K562 (cell line): ENCODE measurements around the gene CCSER2. TPM values are rescaled to one million over a fixed set of nuclear protein-coding genes. Genes with fewer than 3 reads are reported as not detected.

Experiments
- ATAC-seq: fragments of 200-7000 bp; cut with Tn5 transposase; 3 replicates; pipeline ENCODE4 v1.9.1; 2020; ENCODE audit warnings: moderate library complexity
- BruUV-seq: library from RNA; stranded (reverse); fragments of 400-500 nt; replicated peaks from 2 replicates; lab custom pipeline; 2021; lab: Mats Ljungman, UMichigan
- CTCF ChIA-PET: fragments of 300-600 bp; formaldehyde crosslinking; extraction: SDS; loops from one replicate; lab custom pipeline; 2021; ENCODE audit warnings: low intra/inter-chr PET ratio; lab: Yijun Ruan, JAX
- POLR2A ChIA-PET: fragments of 300-600, 350-650 bp; sonication (Branson Sonifier 250); formaldehyde crosslinking; extraction: SDS; loops from one replicate; lab custom pipeline; 2021; ENCODE audit warnings: antibody characterized with exemption, inconsistent platforms; lab: Yijun Ruan, JAX
- DNase-seq, 4 experiments: peaks; one replicate each; pipeline versions ENCODE4 v3.0.0 to v3.0.0-alpha.2; 2011 to 2018; ENCODE audit warnings: low spot score in 3 of 4, mixed read lengths in 3 of 4; ENCODE audit errors: extremely low read depth in 1 of 4
- FAIRE-seq: peaks from 2 replicates; lab custom pipeline; 2011; peaks lifted over from hg19 to GRCh38; lab: Jason Lieb, UNC
- H2AFZ ChIP-seq: 2 replicates; pipeline ENCODE4 v1.6.0; 2011; ENCODE audit warnings: low read depth, low read length, control low read depth, inconsistent platforms
- H3K27ac ChIP-seq: fragments of 200-600 bp; 3 replicates; pipeline ENCODE4 v1.8.0; 2011; ENCODE audit warnings: low read depth, mild to moderate bottlenecking, control low read depth, inconsistent platforms, low read length, moderate library complexity, mixed read lengths; ENCODE audit errors: extremely low read depth
- H3K27me3 ChIP-seq, 2 experiments: fragments of 300-600 bp in 1 of 2; 2 replicates in 1 of 2; 3 replicates in 1 of 2; pipeline versions ENCODE4 v1.6.0 to v1.8.0; 2011; ENCODE audit warnings: inconsistent platforms in 2 of 2, low read length in 2 of 2, mild to moderate bottlenecking in 1 of 2, mixed read lengths in 1 of 2, moderate library complexity in 1 of 2; ENCODE audit not compliant: control insufficient read depth in 2 of 2, insufficient read depth in 2 of 2
- H3K36me3 ChIP-seq: fragments of 300-600 bp; 3 replicates; pipeline ENCODE4 v1.8.0; 2011; ENCODE audit warnings: mild to moderate bottlenecking, low read length, inconsistent platforms; ENCODE audit not compliant: control insufficient read depth, insufficient read depth
- H3K4me1 ChIP-seq, 2 experiments: fragments of 200-600 bp in 1 of 2; replicated peaks in 1 of 2; 2 replicates in 1 of 2; 3 replicates in 1 of 2; pipeline versions ENCODE4 v1.5.1 to v1.8.0; 2011; ENCODE audit warnings: inconsistent platforms in 2 of 2, low read length in 2 of 2, mild to moderate bottlenecking in 1 of 2, mixed read lengths in 1 of 2, moderate library complexity in 1 of 2; ENCODE audit not compliant: control insufficient read depth in 2 of 2, insufficient read depth in 2 of 2
- H3K4me2 ChIP-seq: 2 replicates; pipeline ENCODE4 v1.6.1; 2011; ENCODE audit warnings: low read length, control low read depth, inconsistent platforms, mixed read lengths; ENCODE audit not compliant: insufficient read depth
- H3K4me3 ChIP-seq: fragments of 200-600 bp; sonication (generic), shearing (Covaris generic); 2 replicates; pipeline ENCODE4 v1.5.1; 2016; ENCODE audit warnings: control low read depth, inconsistent platforms
- H3K79me2 ChIP-seq: fragments of 200-600 bp; 3 replicates; pipeline ENCODE4 v1.8.0; 2011; ENCODE audit warnings: low read length, inconsistent platforms; ENCODE audit not compliant: control insufficient read depth, insufficient read depth
- H3K9ac ChIP-seq, 2 experiments: 2 replicates each; pipeline versions ENCODE4 v1.6.0 to v1.6.1; 2011; ENCODE audit warnings: low read depth in 2 of 2, low read length in 2 of 2, control low read depth in 1 of 2, inconsistent platforms in 1 of 2, mild to moderate bottlenecking in 1 of 2, mixed read lengths in 1 of 2; ENCODE audit not compliant: insufficient read depth in 1 of 2
- H3K9me1 ChIP-seq: one replicate; pipeline ENCODE4 v1.6.0; 2011; ENCODE audit warnings: inconsistent platforms, mild to moderate bottlenecking, low read length, moderate library complexity; ENCODE audit not compliant: control insufficient read depth, insufficient read depth
- H3K9me3 ChIP-seq: replicated peaks from 2 replicates; pipeline ENCODE4 v1.5.1; 2011; ENCODE audit warnings: low read depth, low read length, inconsistent platforms; ENCODE audit not compliant: control insufficient read depth, insufficient read depth
- H4K20me1 ChIP-seq: replicated peaks from 2 replicates; pipeline ENCODE4 v1.6.1; 2011; ENCODE audit warnings: low read length, inconsistent platforms, mixed read lengths; ENCODE audit not compliant: control insufficient read depth, insufficient read depth
- BCOR ChIP-seq: fragments of 450-650 bp; IDR thresholded peaks from 2 replicates; pipeline ENCODE4 v1.6.1; 2016
- CHD4 ChIP-seq: fragments of 200-600 bp; sonication (generic); IDR thresholded peaks from 3 replicates; pipeline ENCODE4 v1.6.1; 2012; ENCODE audit warnings: low read depth, mild to moderate bottlenecking, mixed read lengths, low read length, inconsistent platforms; ENCODE audit not compliant: insufficient read depth, insufficient replicate concordance, poor library complexity, severe bottlenecking
- DPF2 ChIP-seq: fragments of 450-650 bp; IDR thresholded peaks from 2 replicates; pipeline ENCODE4 v1.6.1; 2016
- ETV5 ChIP-seq: sonication (generic); formaldehyde crosslinking; IDR thresholded peaks from 2 replicates; pipeline ENCODE4 v1.4.0; 2020; ENCODE audit warnings: low read depth, mild to moderate bottlenecking, missing genetic modification reagents
- FOXA3 ChIP-seq, 2 experiments: fragments of 450-650 bp in 1 of 2; sonication (generic) in 1 of 2; formaldehyde crosslinking; IDR thresholded peaks in 1 of 2; conservative IDR thresholded peaks in 1 of 2; 2 replicates each; pipeline versions ENCODE4 v1.4.0 to v1.8.0; 2020 to 2022; ENCODE audit warnings: mild to moderate bottlenecking in 2 of 2, missing genetic modification reagents in 1 of 2
- GATA2 ChIP-seq: sonication (generic); formaldehyde crosslinking; IDR thresholded peaks from 2 replicates; pipeline ENCODE4 v1.4.0; 2020; ENCODE audit warnings: mild to moderate bottlenecking, missing genetic modification reagents
- LARP7 ChIP-seq: fragments of 450-650 bp; IDR thresholded peaks from 2 replicates; pipeline ENCODE4 v1.6.1; 2016
- PHB2 ChIP-seq: fragments of 450-650 bp; IDR thresholded peaks from 2 replicates; pipeline ENCODE4 v1.6.1; 2017; ENCODE audit warnings: low read depth
- RB1 ChIP-seq: fragments of 450-650 bp; IDR thresholded peaks from 2 replicates; pipeline ENCODE4 v1.6.1; 2017; ENCODE audit warnings: low read depth, mild to moderate bottlenecking
- TAL1 ChIP-seq: fragments of 450-650 bp; IDR thresholded peaks from 2 replicates; pipeline ENCODE4 v1.6.1; 2016; ENCODE audit warnings: mild to moderate bottlenecking
- ZNF143 ChIP-seq: sonication (generic); formaldehyde crosslinking; IDR thresholded peaks from 2 replicates; pipeline ENCODE4 v1.9.0; 2022; ENCODE audit warnings: mild to moderate bottlenecking, missing genetic modification reagents
- ZNF282 ChIP-seq: sonication (generic); formaldehyde crosslinking; IDR thresholded peaks from 2 replicates; pipeline ENCODE4 v1.8.1; 2023; ENCODE audit warnings: missing genetic modification reagents
- ZNF431 ChIP-seq: sonication (generic); formaldehyde crosslinking; IDR thresholded peaks from 2 replicates; pipeline ENCODE4 v1.8.0; 2022; ENCODE audit warnings: mild to moderate bottlenecking, missing genetic modification reagents
- ZNF644 ChIP-seq: fragments of 200-800 bp; sonication (Bioruptor generic); IDR thresholded peaks from 2 replicates; pipeline ENCODE4 v1.6.1; 2016; ENCODE audit warnings: low read depth, missing genetic modification characterization, missing compliant biosample characterization
- WGBS: fragments of 100-300 bp; shearing (Covaris generic); methylation state at CpG from one replicate; pipeline ENCODE4 v1.1.6; 2016; ENCODE audit warnings: low coverage, mixed read lengths; ENCODE audit not compliant: insufficient coverage; ENCODE audit errors: missing lambda C conversion rate; 5-methylcytosine and 5-hydroxymethylcytosine counted together
- in situ Hi-C: fragments of 300-500 bp; cut with MboI; formaldehyde crosslinking; loops from 4 replicates; pipeline ENCODE4 v1.15.0; 2018; ENCODE audit warnings: inconsistent platforms, mixed read lengths
- intact Hi-C: fragments of 100-400 bp; cut with micrococcal nuclease; formaldehyde crosslinking; loops from 2 replicates; pipeline ENCODE4 v1.14.2; 2022
- polyA plus RNA-seq, 8 experiments: library from polyadenylated mRNA; depleted of rRNA in 4 of 8; stranded (reverse) in 5 of 8; unstranded in 3 of 8; fragments of >200 nt; fragmentation: Nextera tagmentation in 2 of 8; fragmentation: Illumina TruSeq in 1 of 8; extraction: Ambion mirVana in 2 of 8; extraction: Trizol in 1 of 8; gene quantifications; 2 replicates each; pipeline versions ENCODE4 v1.2.1 to v1.2.3, GENCODE V29; 2011 to 2014; ENCODE audit warnings: inconsistent platforms in 1 of 8, missing spikeins in 1 of 8
- total RNA-seq, 7 experiments: library from RNA; depleted of rRNA in 6 of 7; stranded (reverse); fragments of >200 nt in 6 of 7; fragmentation: Illumina TruSeq in 2 of 7; extraction: Trizol in 2 of 7; gene quantifications; 2 replicates each; pipeline versions ENCODE4 v1.2.1 to v1.2.3, GENCODE V29; 2011 to 2021; ENCODE audit warnings: low replicate concordance in 1 of 7
- TF ChIP-seq, protein P1 (sequence below): sonication (generic); formaldehyde crosslinking; IDR thresholded peaks from 2 replicates; pipeline ENCODE4 v1.8.1; 2023; ENCODE audit warnings: mild to moderate bottlenecking, missing genetic modification reagents
- TF ChIP-seq, protein P2 (sequence below): fragments of 250-450 bp; sonication (Bioruptor Pico); IDR thresholded peaks from 2 replicates; pipeline ENCODE4 v1.9.0; 2021; ENCODE audit warnings: mild to moderate bottlenecking
- TF ChIP-seq, protein P3 (sequence below): sonication (generic); formaldehyde crosslinking; IDR thresholded peaks from 2 replicates; pipeline ENCODE4 v1.8.0; 2022; ENCODE audit warnings: missing genetic modification reagents, mild to moderate bottlenecking, moderate library complexity, borderline replicate concordance

Gene CCSER2
- total and polyA plus RNA-seq, 9 of the 15 experiments (the other 6 are each of a cell fraction or from before 2014, with no cell fraction given) = 2.7 to 15.1 (median 9.7) TPM

DNA sequence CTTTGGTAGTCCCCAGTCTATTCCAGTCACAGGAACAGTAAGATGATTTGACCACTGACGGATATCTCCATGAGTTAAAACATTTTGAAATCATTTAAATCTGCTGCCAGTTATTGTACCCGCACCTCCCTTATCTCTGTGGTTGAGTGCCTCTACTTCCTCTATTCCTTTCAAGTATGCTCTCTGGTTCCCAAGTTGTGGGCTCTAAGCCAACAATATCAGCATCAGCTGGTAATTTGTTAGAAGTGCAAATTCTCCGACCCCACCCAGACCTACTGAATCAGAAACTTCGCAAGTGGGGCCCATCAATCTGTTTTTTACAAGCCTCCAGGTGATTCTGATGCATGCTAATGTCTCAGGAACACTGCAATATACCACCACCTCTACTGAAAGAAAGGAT lies 235.5 kb downstream of the CCSER2 start:
- Histone ChIP-seq H3K4me1 (no peaks in the 10 kb centered on the region), H3K27me3 (peaks cover 0 to 5% of the 10 kb centered on the region in 2 experiments; a peak in 2 of 5 replicates), H3K79me2 (no peaks in the 10 kb centered on the region), H4K20me1 (no peaks in the 10 kb centered on the region), H3K9ac (no peak overlapping the region), H3K9me1 (no peaks in the 10 kb centered on the region), H3K36me3 (no peaks in the 10 kb centered on the region), H3K9me3 (no peaks in the 10 kb centered on the region), H3K4me3 (no peak overlapping the region), H3K4me2 (no peak overlapping the region), H2AFZ (no peak overlapping the region), H3K27ac (no peak overlapping the region)
- no TSS peak for BruUV-seq
- FAIRE-seq (no peak), ATAC-seq (no peak), DNase-seq (no peak)
- TF ChIP-seq ETV5 (no peak), ZNF282 (CRISPR knock-in tag) (no peak), RB1 (no peak), GATA2 (CRISPR knock-in tag) (no peak), BCOR (no peak), ZNF431 (CRISPR knock-in tag) (no peak), TAL1 (no peak), DPF2 (no peak), FOXA3 (CRISPR knock-in tag; conservative IDR thresholded peaks at IDR 0.05 in 1 of 2, IDR thresholded peaks at IDR 0.05 in 1 of 2) (no peak), CHD4 (no peak), PHB2 (no peak), ZNF644 (tag) (no peak), ZNF143 (CRISPR knock-in tag) (no peak), LARP7 (no peak)
- TF ChIP-seq, protein P1, sequence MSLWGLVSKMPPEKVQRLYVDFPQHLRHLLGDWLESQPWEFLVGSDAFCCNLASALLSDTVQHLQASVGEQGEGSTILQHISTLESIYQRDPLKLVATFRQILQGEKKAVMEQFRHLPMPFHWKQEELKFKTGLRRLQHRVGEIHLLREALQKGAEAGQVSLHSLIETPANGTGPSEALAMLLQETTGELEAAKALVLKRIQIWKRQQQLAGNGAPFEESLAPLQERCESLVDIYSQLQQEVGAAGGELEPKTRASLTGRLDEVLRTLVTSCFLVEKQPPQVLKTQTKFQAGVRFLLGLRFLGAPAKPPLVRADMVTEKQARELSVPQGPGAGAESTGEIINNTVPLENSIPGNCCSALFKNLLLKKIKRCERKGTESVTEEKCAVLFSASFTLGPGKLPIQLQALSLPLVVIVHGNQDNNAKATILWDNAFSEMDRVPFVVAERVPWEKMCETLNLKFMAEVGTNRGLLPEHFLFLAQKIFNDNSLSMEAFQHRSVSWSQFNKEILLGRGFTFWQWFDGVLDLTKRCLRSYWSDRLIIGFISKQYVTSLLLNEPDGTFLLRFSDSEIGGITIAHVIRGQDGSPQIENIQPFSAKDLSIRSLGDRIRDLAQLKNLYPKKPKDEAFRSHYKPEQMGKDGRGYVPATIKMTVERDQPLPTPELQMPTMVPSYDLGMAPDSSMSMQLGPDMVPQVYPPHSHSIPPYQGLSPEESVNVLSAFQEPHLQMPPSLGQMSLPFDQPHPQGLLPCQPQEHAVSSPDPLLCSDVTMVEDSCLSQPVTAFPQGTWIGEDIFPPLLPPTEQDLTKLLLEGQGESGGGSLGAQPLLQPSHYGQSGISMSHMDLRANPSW = no peak
- TF ChIP-seq, protein P2, sequence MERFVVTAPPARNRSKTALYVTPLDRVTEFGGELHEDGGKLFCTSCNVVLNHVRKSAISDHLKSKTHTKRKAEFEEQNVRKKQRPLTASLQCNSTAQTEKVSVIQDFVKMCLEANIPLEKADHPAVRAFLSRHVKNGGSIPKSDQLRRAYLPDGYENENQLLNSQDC = no peak
- TF ChIP-seq, protein P3, sequence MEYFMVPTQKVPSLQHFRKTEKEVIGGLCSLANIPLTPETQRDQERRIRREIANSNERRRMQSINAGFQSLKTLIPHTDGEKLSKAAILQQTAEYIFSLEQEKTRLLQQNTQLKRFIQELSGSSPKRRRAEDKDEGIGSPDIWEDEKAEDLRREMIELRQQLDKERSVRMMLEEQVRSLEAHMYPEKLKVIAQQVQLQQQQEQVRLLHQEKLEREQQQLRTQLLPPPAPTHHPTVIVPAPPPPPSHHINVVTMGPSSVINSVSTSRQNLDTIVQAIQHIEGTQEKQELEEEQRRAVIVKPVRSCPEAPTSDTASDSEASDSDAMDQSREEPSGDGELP (CRISPR knock-in tag) = no peak
- CTCF ChIA-PET = interaction anchor here (0.8 kb wide), 1 partner anchor 95 kb away, joined by 4 read pairs; no protein-coding TSS in a partner anchor
- 1% methylated on average over 4 of the region's 4 CpGs for WGBS
- POLR2A ChIA-PET = no interaction called here
- in situ Hi-C loops (no loop called here), intact Hi-C loops (no loop called here)
